IPS-18c (cell line): ENCODE data around the gene RNF135.
"Not testable (repeated sequence)": the region's sequence is repeated elsewhere in the genome, so short reads cannot be mapped to it uniquely, and the experiment has no call there.

Experiments
- H3K4me3 ChIP-seq: 2 replicates; pipeline ENCODE4 v1.7.0; 2013; ENCODE audit warnings: low read depth, mild to moderate bottlenecking, low read length, moderate library complexity; ENCODE audit not compliant: insufficient read depth
- H3K9me3 ChIP-seq: one replicate; pipeline ENCODE4 v1.6.1; 2013; ENCODE audit warnings: mild to moderate bottlenecking, low read length, moderate library complexity; ENCODE audit not compliant: control insufficient read depth, insufficient read depth

The RNF135 gene

GRCh38 chr17:30981531-30982519, 11.0 kb downstream of the RNF135 start:
- H3K4me3 ChIP-seq = no peak overlapping the region
- H3K9me3 ChIP-seq = no peaks in the 10 kb centered on the region

GRCh38 chr17:30982855-30983254, 12.0 kb downstream of the RNF135 start:
- Histone ChIP-seq H3K4me3 (no peak overlapping the region), H3K9me3 (no peaks in the 10 kb centered on the region)

GRCh38 chr17:30990458-30990857, 19.6 kb downstream of the RNF135 start:
- H3K9me3 ChIP-seq = no peaks in the 10 kb centered on the region
- no peak overlapping the region for H3K4me3 ChIP-seq

GRCh38 chr17:30992551-30992950, 21.7 kb downstream of the RNF135 start:
- Histone ChIP-seq H3K9me3 (no peaks in the 10 kb centered on the region), H3K4me3 (no peak overlapping the region)

GRCh38 chr17:30995347-30995746, 24.5 kb downstream of the RNF135 start:
- H3K9me3 ChIP-seq = no peaks in the 10 kb centered on the region
- H3K4me3 ChIP-seq = no peak overlapping the region

GRCh38 chr17:30996486-30996885, 25.6 kb downstream of the RNF135 start:
- Histone ChIP-seq H3K9me3 (no peaks in the 10 kb centered on the region), H3K4me3 (no peak overlapping the region)

- no peaks in the 10 kb centered on the region for H3K9me3 ChIP-seq
Observed at GRCh38 chr17:30997270-30997669, 26.4 kb downstream of the RNF135 start.

GRCh38 chr17:30997842-30998241, 27.0 kb downstream of the RNF135 start:
- H3K4me3 ChIP-seq = no peak overlapping the region
- no peaks in the 10 kb centered on the region for H3K9me3 ChIP-seq

More at GRCh38 chr17:30997270-30997669, 26.4 kb downstream of the RNF135 start:
- no peak overlapping the region for H3K4me3 ChIP-seq

- H3K4me3 ChIP-seq = no peak overlapping the region
- no peaks in the 10 kb centered on the region for H3K9me3 ChIP-seq
Observed at GRCh38 chr17:31002047-31002446, 31.2 kb downstream of the RNF135 start.

- H3K4me3 ChIP-seq = no peak overlapping the region
- H3K9me3 ChIP-seq = no peaks in the 10 kb centered on the region
Observed at GRCh38 chr17:31003225-31003866, 32.5 kb downstream of the RNF135 start.

GRCh38 chr17:31004160-31004559, 33.3 kb downstream of the RNF135 start:
- no peak overlapping the region for H3K4me3 ChIP-seq

GRCh38 chr17:31007695-31008373, 37.0 kb downstream of the RNF135 start:
- no peaks in the 10 kb centered on the region for H3K9me3 ChIP-seq
- H3K4me3 ChIP-seq = peak overlapping the region; percentile 72

More at GRCh38 chr17:31004160-31004559, 33.3 kb downstream of the RNF135 start:
- H3K9me3 ChIP-seq = no peaks in the 10 kb centered on the region

GRCh38 chr17:31008374-31009041, 37.7 kb downstream of the RNF135 start:
- Histone ChIP-seq H3K4me3 (peak overlapping the region; percentile 72), H3K9me3 (no peaks in the 10 kb centered on the region)

- H3K4me3 ChIP-seq = peak overlapping the region; percentile 72
- H3K9me3 ChIP-seq = not testable (repeated sequence)
Observed at GRCh38 chr17:31009042-31009702, 38.3 kb downstream of the RNF135 start.

- not testable (repeated sequence) for H3K4me3 ChIP-seq
Observed at GRCh38 chr17:31010014-31010413, 39.2 kb downstream of the RNF135 start.

GRCh38 chr17:31013844-31014243, 43.0 kb downstream of the RNF135 start:
- no peak overlapping the region for H3K4me3 ChIP-seq
- no peaks in the 10 kb centered on the region for H3K9me3 ChIP-seq

More at GRCh38 chr17:31010014-31010413, 39.2 kb downstream of the RNF135 start:
- H3K9me3 ChIP-seq = not testable (repeated sequence)

- Histone ChIP-seq H3K9me3 (no peaks in the 10 kb centered on the region), H3K4me3 (no peak overlapping the region)
Observed at GRCh38 chr17:31015639-31016038, 44.8 kb downstream of the RNF135 start.
